NT2/D1 (cell line): Measurements from ENCODE around the gene KIF16B.

Source experiments
- SUZ12 ChIP-seq: IDR thresholded peaks from 2 replicates; pipeline ENCODE4 v1.6.1; 2011; ENCODE audit not compliant: insufficient read length, insufficient read depth; ENCODE audit errors: extremely low read depth
- YY1 ChIP-seq: IDR thresholded peaks from 2 replicates; pipeline ENCODE4 v1.6.1; 2011; ENCODE audit not compliant: insufficient read length, insufficient read depth
- ZNF274 ChIP-seq: IDR thresholded peaks from 2 replicates; pipeline ENCODE4 v1.6.1; 2011; ENCODE audit warnings: mild to moderate bottlenecking, low read depth, low read length

GRCh38 chr20:16385462-16385861 lies 187.8 kb downstream of the KIF16B start:
- no peak for TF ChIP-seq ZNF274
- no peak for TF ChIP-seq YY1
- no peak for TF ChIP-seq SUZ12
